HL-60 (cell line): Measurements from ENCODE around the gene SDK1.

ENCODE experiments used
- DNase-seq, 2 experiments: peaks; one replicate each; pipeline ENCODE4 v3.0.0-alpha.2; 2010 to 2020; ENCODE audit warnings: low read depth in 1 of 2, low spot score in 1 of 2
- H3K27ac ChIP-seq: fragments of 250-450 bp; sonication (Bioruptor Pico); replicated peaks from 2 replicates; pipeline ENCODE4 v1.5.1; 2020; ENCODE audit warnings: mild to moderate bottlenecking, moderate library complexity
- H3K27me3 ChIP-seq: fragments of 250-450 bp; sonication (Bioruptor Pico); 2 replicates; pipeline ENCODE4 v1.5.1; 2021; ENCODE audit warnings: mild to moderate bottlenecking, moderate library complexity; ENCODE audit not compliant: insufficient read depth, poor library complexity, severe bottlenecking
- H3K4me3 ChIP-seq: replicated peaks from 2 replicates; pipeline ENCODE4 v1.5.1; 2011; ENCODE audit warnings: mild to moderate bottlenecking, control low read depth, low read length; ENCODE audit not compliant: insufficient read depth
- CTCF ChIP-seq: IDR thresholded peaks from one replicate; pipeline ENCODE4 v1.5.1; 2011; ENCODE audit warnings: low read length, control low read depth, inconsistent platforms; ENCODE audit not compliant: insufficient read depth
- GABPA ChIP-seq: IDR thresholded peaks from 2 replicates; pipeline ENCODE4 v1.6.1; 2012; ENCODE audit warnings: low read depth
- POLR2AphosphoS5 ChIP-seq: IDR thresholded peaks from 2 replicates; pipeline ENCODE4 v1.6.1; 2012; ENCODE audit warnings: low read depth
- REST ChIP-seq: IDR thresholded peaks from 2 replicates; pipeline ENCODE4 v1.6.1; 2012; ENCODE audit warnings: low read depth; ENCODE audit not compliant: insufficient replicate concordance
- SPI1 ChIP-seq: IDR thresholded peaks from 2 replicates; pipeline ENCODE4 v1.6.1; 2012; ENCODE audit warnings: low read depth, mild to moderate bottlenecking, borderline replicate concordance

Gene SDK1

GRCh38 chr7:4067874-4068273 lies 766.8 kb downstream of the SDK1 start:
- no peak for DNase-seq
- Histone ChIP-seq H3K4me3 (no peak overlapping the region), H3K27me3 (no peaks in the 10 kb centered on the region), H3K27ac (no peak overlapping the region)
- no peak for TF ChIP-seq GABPA
- TF ChIP-seq SPI1, result no peak
- no peak for TF ChIP-seq CTCF
- no peak for TF ChIP-seq POLR2AphosphoS5
- no peak for TF ChIP-seq REST

GRCh38 chr7:4068286-4068685 lies 767.2 kb downstream of the SDK1 start:
- TF ChIP-seq CTCF (no peak), GABPA (no peak), REST (no peak), SPI1 (no peak)
- no peak for DNase-seq
- Histone ChIP-seq H3K27me3 (no peaks in the 10 kb centered on the region), H3K4me3 (no peak overlapping the region), H3K27ac (no peak overlapping the region)

GRCh38 chr7:4069268-4070095 lies 768.4 kb downstream of the SDK1 start:
- no peak for TF ChIP-seq GABPA
- no peak for TF ChIP-seq SPI1
- TF ChIP-seq POLR2AphosphoS5, result no peak
- no peak for TF ChIP-seq CTCF
- TF ChIP-seq REST, result no peak
- no peak overlapping the region for H3K4me3 ChIP-seq

More at GRCh38 chr7:4069268-4070095, 768.4 kb downstream of the SDK1 start:
- H3K27me3 ChIP-seq, result no peaks in the 10 kb centered on the region
- DNase-seq, result no peak
- no peak overlapping the region for H3K27ac ChIP-seq
